NCI-H2171 treated with DMSO at 0.1 percent for 48 hours (cell line): Measurements from ENCODE around the gene OSGIN1.

ENCODE experiments used
- DNase-seq: peaks from one replicate; lab custom pipeline; 2025; lab: John Stamatoyannopoulos, UW

Gene OSGIN1

DNA sequence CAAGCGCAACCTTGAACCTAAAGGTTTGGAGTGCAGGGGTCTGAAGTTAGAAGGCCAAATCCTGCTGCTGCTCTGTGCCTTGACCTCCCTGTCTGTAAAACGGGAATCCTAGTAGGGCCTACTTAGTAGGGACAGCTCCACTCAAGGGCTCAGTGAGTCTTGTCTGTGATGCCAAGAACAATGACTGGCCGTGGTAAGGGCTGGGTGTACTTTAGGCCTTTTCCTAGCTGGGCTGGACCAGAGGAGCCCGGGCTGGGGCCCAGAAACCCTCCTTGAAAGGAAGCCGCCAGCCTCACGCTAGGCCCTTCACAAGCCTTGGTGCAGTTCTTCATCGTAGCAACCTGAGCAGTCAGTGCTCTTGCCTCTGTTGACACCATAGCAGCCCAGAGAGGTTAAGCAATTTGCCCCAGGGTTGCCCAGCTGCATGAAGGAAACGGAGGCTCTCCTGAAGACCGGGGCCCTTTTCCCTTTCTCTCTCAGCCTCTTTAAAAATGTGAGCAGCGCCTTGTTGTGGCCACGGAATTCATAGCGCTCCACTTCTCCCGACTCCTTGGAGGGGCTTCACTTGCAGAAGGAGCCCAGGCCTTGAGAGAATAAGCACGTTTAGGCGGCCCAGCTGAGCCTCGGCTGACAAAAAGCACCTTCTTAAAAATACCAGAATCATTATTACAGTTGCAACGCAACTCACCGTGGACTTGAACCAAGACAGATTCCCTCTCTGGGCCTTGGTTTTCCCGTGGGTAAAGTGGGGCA is 19.4 kb downstream of the OSGIN1 start:
- no peak for DNase-seq

GRCh38 chr16:83973077-83973476 is 20.0 kb downstream of the OSGIN1 start:
- DNase-seq = no peak

DNA sequence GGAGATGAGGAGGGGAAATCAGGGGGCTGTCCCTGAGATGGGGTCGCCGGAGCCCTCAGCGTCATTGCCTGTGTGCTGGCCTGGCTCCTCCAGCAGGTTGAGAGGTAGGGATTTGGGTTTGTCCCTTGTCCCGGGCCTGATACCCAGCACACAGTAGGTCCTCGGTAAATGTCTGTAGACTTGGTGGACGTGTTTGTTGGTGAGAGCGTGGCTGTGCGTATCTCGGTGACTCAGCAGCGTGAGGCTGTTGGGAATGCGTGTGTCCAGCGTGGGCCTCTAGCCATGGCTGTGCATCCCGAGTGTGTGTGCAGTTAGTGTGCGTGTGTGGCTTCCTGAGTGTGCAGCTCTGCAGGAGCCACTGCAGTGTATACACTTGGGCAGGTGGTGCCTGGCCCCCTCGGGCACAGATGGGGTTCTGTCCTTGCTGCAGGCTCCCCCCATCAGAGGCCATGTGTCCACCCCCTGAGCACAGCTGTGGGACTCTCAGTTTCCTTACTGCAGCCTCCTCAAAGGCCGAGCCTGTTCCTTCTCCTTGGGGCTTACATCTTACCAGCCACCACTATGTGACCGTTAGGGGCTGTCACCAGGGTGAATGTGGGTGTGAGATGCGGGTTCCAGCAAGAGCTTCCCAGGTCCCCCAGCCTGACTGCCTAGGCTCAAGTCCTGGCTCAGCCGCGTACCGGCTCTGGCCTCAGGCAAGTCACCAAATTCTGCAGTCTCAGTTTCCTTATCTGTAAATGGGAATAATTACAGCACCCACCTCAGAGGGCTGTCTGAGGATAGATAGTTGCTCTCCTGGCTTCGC is 20.7 kb downstream of the OSGIN1 start:
- DNase-seq = no peak

DNA sequence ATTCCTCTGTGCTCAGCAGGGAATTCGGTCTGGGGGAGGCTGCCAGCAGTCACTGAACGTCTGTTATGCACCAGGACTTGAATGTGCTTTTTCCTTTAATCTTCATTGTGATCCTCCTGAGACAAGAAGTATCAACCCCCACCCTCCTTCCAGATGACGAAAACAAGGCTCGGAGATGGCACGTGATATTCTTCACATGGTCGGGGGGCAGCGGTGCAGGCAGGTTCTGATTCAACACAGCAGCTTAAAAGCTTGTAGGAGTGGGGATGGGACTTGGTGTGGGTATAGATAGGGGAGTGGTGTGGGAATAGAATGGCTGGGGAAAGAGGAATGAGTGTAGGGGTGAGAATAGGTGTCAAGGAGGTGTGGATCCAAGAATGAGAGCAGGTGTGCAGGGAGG is 21.4 kb downstream of the OSGIN1 start:
- peak; percentile 52 for DNase-seq

DNA sequence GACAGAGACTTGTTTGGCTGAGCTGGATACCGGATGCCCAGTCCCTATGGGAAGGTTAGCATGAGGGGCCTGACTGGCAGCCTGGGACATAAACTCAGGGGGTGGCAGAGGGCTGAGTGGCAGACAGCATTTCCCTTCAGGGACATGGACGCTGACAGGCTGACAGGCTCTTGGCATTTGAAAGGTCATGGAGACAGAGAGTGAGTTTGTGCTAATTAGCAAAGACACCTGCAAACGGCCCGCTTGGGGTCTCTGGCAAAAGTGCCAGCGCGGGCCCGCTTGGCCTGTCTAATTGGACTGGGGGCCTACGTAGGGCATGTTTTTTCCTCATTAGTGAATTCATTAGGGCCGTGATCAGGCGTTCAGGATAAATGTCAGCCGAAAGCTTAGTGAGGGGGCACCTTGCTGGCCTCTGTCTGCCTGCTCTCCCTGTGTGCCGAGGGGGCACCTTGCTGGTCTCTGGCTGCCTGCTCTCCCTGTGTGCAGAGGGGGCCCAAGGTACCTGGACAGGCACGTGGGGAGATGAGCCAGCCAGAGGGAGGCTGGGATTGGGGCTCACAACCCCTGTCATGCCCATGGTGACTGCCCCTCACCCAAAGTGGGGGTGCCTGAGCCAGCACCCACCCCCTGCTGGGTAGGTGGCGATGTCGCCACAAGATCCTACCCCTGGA is 22.7 kb downstream of the OSGIN1 start:
- DNase-seq = no peak

GRCh38 chr16:83977056-83977815 is 24.2 kb downstream of the OSGIN1 start:
- no peak for DNase-seq

DNA sequence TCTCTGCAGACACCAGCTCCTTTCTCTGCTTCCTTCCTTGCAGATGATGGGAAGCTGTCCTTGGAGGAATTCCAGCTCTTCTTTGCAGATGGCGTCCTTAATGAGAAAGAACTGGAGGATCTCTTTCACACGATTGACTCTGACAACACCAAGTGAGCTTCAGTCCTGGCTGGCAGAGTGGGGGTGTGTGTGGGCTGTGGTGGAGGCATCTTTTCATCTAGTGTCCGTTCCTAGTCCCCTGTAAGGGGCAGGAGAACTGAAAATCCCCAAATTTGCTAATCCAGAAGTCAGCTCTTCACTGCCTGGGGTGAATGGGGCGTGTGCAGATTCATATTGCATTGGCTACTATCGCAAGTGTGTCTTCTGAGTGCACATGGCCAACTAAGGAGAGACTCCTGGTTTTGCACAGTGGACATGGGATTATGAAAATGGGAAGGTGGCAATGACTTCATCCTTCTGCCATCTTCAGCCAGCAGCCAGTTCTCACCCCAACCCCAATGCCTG is 25.4 kb downstream of the OSGIN1 start:
- DNase-seq = no peak

- no peak for DNase-seq
Observed at GRCh38 chr16:83979441-83979840, 26.4 kb downstream of the OSGIN1 start.

DNA sequence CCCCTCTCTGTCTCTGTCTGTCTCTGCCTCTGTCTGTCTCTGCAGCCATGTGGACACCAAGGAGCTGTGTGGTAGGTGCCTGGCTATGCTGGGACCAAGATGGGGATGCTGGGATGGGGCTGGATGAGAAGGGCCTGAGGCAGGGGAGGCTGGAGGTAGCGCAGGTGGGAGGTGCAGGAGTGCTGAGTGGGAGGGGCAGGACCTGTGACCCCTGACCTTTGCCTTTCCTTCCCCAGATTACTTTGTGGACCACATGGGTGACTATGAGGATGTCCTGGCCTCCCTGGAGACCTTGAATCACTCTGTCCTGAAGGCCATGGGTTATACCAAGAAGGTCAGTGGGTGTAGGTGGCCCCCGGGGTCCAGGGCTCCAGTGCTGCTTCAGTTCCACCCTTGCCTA is 27.8 kb downstream of the OSGIN1 start:
- DNase-seq = no peak

DNA sequence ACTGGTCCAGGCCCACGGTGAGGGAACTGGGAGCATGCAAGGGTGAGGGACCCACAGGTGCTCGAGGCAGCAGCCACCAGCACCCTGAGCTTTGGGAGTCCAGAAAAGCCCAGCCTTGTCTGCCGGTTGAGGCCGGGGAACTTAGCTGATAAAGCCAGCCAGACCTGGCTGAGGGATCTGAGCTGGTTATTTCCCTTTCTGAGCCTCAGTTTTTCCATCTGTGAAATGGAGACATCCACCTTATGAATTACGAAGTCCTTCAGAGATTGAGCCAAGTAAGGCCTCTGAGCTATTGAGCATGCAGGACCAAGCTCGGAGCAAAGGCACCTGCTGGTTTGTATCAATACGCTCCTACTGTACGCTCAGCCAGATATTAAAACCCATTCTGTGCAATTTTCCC is 28.8 kb downstream of the OSGIN1 start:
- DNase-seq = no peak

- no peak for DNase-seq
Observed at GRCh38 chr16:83983491-83983890, 30.5 kb downstream of the OSGIN1 start.

DNA sequence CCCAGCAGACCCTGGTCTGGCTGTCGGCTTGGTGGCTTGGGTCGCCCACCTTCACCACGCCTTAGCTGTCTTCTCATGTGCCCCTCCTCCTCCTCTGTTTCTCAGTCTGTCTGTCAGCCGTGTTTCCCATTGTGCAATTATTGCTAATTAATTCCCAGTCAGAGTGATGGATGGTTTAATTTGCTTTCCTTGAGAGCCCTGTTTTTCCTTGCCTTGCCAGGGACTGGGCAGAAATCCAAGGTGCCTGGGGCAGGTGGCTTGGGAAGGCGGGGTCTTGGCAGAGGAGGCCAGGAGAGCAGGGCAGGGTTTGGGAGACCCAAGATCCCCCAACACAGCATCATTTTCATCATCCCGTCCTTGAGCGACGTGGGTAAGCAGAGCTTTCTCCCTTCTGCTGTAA is 36.3 kb downstream of the OSGIN1 start:
- DNase-seq = peak; percentile 87

DNA sequence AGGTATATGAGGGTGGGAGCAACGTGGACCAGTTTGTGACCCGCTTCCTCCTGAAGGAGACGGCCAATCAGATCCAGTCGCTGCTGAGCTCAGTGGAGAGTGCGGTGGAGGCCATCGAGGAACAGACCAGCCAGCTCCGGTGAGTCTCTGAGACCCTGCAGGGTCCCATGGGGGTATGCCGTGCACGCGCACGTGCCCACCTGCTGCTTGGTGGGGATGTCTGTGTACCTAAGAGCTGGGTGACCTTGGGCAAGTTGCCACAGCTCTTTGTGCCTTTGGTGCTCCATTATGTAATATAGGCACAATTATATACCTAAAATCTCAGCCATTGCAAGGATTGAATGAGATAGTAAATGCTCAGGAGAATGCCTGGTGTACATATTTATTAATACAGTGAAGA is 37.5 kb downstream of the OSGIN1 start:
- DNase-seq = no peak

DNA sequence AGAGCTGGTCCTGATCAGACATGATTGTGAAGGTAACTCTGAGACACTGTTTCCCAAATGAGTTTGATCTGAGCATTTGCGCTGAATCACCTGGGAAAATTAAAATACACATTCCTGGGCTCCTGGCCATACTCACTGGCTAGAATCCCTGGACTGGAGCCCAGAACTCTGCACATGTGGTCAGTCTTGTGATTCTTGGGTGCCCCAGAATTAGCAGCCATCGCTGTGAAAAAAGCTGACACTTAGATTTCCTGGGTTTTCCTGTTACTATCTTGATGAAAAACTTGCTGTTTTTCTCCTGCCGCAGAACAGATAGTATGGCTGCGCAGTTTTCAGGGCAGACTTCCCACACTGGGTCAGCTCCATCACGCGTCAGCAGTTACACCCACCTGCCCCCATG is 39.6 kb downstream of the OSGIN1 start:
- no peak for DNase-seq

- no peak for DNase-seq
Observed at GRCh38 chr16:83994087-83994486, 41.0 kb downstream of the OSGIN1 start.

DNA sequence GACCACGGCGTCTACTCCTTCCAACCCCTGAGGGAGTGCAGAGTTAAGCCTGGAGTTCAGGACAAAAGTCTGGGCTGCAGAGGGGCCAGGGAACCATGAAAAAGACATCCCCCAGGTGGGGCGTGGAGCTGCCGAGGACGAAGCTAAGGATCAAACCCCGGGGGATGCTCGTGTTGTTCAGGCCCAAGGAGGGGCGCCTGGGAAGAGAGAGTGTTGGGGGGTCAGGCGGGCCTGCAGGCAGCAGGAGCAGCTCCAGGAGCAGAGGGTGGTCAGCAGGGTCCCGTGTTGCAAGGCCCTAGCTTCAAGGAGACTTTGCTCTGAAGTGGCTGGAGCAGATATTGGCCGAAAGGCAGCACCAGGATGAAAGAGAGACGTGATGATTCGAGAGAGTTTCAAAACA is 41.7 kb downstream of the OSGIN1 start:
- no peak for DNase-seq

DNA sequence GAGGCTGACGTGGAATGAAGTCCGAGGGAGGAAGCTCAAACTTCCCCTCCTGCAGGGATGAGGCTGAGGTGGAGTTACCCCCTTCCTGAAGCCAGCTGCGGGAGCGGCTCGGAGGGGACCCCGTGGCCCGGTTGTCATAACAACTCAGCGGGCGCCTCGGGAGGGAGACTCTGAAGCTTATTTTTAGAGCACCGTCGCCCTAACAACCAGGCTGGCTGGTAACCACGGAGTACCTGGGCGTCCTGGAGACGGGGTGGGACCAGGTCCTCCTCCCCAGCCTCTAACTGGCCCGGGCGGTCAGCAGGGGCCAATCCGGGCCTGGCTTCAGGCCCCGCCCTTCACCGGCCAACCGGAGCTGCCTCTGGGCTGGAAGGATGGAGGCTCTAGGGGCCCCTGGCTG is 42.7 kb downstream of the OSGIN1 start:
- peak; percentile 91 for DNase-seq

DNA sequence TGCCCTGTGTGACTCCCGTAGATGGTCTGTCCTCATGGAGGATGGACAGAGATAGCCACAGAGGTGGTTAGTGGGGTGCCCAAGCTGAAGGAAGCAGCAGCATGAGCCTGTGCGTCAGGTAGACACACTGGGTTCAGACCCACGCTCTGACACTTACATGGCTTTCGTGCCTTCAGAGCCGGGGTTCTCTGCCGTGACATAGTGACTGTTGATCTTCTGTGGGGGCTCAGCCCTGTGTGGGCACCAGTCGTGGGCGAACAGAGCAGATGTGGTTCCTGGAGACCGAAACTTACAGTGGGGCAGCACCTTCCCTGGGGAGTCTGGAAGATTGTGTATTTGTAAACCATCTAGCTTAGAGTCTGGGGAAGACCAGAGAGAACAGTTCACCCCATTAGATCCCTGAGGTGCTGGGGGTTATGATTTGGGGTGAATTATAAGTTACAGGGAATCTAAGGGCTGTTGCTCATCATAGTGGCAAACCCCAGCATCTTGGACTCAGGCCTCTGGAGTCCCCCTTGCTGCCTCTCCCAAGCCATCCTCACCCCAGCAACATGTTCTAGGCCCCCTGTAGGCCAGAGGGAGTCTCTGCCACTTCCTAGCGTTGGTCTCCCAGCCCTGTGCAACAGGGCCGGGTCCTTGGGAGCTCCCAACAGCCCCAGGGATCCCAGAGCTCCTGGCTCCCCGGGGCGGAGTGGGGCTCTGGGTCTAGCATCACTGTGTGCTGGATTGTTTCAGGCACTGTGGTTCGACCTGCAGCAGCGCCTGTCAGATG is 43.6 kb downstream of the OSGIN1 start:
- DNase-seq = no peak

DNA sequence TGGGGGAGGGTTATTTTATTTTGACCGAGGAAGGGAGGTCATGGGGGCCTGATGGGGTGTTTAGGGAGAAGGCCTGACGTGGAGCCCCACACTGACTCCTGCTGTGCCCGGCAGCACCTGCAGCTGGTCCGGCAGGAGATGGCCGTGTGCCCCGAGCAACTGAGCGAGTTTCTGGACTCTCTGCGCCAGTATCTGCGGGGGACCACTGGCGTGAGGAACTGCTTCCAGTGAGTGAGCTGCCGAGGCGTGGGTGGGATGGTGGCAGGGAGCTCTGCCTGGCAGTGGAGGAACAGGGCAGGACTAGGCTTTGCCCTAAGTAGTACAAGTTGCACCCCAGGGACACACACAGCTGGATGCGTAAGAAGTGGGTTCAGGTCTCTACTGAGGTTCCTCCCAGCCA is 45.1 kb downstream of the OSGIN1 start:
- DNase-seq = no peak

DNA sequence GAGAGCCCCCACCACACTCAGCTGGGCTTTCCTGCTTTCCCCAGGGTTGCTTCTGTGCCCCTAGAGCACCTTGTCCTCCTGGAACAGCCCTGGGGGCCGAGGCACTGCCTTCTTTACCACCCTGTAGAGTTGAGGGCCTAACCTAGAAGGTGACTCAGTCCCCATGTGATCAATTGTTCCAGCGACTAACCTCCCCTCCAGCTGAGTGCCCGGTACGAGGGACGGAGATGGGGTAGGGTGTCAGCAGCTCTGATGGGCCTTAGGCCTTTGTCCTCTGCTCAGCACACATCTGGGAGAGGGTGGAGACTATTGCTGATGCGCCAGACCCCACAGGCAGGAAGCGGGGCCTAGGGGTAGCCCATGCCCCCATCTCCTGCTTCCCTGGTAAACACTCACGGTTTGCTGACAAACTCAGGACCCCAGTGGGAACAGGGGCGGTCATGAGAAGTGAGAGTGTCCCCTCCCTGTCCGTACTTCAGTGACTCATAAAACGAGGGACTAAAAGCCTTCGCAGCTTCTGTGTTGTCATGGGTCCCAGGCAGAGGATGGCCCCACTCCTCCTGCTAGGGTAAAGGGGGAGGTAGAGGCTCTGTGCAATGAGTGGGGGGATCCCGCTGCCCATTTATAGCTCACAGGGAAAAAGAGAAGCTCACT is 48.1 kb downstream of the OSGIN1 start:
- DNase-seq = no peak

- DNase-seq = no peak
Observed at GRCh38 chr16:84001726-84002125, 48.7 kb downstream of the OSGIN1 start.
